ENCODE data around the gene SPATA31D1.

DNA sequence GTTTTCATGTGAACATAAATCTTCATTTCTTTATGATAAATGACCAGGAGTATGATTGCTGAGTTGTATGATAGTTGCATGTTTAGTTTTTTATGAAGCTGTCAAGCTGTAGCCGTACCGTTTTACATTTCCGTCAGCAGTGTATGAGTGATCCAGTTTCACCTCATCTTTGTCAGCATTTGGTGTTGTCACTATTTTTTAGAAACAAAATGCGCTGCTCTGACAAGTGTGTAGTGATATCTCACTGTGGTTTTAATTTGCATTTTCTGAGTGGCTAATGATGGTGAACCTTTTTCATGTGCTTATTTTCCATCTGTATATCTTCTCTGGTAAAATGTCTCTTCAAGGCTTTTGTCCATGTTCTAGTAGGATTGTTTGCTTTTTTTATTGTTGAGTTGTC, 6.7 kb upstream of the SPATA31D1 start:
- TF ChIP-seq CTCF (IDR thresholded peaks at IDR 0.05): no peak
- TF ChIP-seq NFE2L1 (CRISPR knock-in tag; IDR thresholded peaks at IDR 0.05): no peak
- TF ChIP-seq SMAD4 (CRISPR knock-in tag; IDR thresholded peaks at IDR 0.05): no peak
- no peak for TF ChIP-seq IRF2 (CRISPR knock-in tag; IDR thresholded peaks at IDR 0.05; ENCODE audit: borderline replicate concordance, low read depth)
- TF ChIP-seq, protein P1, sequence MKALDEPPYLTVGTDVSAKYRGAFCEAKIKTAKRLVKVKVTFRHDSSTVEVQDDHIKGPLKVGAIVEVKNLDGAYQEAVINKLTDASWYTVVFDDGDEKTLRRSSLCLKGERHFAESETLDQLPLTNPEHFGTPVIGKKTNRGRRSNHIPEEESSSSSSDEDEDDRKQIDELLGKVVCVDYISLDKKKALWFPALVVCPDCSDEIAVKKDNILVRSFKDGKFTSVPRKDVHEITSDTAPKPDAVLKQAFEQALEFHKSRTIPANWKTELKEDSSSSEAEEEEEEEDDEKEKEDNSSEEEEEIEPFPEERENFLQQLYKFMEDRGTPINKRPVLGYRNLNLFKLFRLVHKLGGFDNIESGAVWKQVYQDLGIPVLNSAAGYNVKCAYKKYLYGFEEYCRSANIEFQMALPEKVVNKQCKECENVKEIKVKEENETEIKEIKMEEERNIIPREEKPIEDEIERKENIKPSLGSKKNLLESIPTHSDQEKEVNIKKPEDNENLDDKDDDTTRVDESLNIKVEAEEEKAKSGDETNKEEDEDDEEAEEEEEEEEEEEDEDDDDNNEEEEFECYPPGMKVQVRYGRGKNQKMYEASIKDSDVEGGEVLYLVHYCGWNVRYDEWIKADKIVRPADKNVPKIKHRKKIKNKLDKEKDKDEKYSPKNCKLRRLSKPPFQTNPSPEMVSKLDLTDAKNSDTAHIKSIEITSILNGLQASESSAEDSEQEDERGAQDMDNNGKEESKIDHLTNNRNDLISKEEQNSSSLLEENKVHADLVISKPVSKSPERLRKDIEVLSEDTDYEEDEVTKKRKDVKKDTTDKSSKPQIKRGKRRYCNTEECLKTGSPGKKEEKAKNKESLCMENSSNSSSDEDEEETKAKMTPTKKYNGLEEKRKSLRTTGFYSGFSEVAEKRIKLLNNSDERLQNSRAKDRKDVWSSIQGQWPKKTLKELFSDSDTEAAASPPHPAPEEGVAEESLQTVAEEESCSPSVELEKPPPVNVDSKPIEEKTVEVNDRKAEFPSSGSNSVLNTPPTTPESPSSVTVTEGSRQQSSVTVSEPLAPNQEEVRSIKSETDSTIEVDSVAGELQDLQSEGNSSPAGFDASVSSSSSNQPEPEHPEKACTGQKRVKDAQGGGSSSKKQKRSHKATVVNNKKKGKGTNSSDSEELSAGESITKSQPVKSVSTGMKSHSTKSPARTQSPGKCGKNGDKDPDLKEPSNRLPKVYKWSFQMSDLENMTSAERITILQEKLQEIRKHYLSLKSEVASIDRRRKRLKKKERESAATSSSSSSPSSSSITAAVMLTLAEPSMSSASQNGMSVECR (CRISPR knock-in tag; IDR thresholded peaks at IDR 0.05; ENCODE audit: borderline replicate concordance): no peak

All from WTC11 (cell line).